T-helper 22 cell (primary cell): ENCODE measurements around the gene KHK.
"Not testable (repeated sequence)": the region's sequence is repeated elsewhere in the genome, so short reads cannot be mapped to it uniquely, and the experiment has no call there.

ENCODE experiments used
- DNase-seq: peaks from one replicate; pipeline ENCODE4 v3.0.0-alpha.2; 2020; ENCODE audit warnings: low read depth

The KHK gene

DNA sequence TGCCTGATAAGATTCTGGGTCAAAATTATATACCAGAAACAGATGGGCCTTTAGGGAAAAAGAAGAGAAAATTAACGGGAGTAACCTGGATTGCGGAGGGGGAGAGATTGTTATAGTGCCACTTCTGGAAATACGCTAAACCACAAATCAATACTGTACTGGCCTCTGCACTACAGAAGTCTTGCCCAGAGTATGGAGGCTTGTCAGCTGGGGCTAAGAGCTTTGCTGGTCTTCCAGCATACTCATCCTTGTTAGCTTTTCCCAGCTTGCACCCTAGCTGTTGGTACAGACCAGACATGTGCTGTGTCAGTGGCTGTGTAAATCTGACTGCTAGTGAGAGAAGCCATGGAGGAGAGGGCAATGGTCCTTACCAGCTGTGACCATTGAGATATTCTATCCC, 26.2 kb upstream of the KHK start:
- no peak for DNase-seq

DNA sequence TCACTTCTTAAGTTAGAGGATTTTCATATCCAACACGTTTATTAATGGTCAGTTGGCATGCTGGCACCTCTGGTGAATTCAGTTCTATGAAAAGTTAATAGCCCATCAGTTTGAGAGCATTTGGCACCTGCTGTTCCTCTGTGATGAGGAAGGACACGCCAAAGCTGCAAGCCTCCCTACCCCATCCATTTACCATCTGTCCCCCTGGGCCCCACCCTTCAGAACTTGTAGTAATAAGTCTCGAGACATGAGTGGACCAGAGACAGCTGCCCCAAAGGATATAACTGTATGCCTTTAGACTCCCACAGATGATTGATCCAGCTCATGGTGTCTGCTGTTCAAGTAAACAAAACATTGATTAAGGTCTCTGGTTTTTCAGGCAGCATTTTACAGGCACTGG, 21.4 kb upstream of the KHK start:
- DNase-seq: no peak

DNA sequence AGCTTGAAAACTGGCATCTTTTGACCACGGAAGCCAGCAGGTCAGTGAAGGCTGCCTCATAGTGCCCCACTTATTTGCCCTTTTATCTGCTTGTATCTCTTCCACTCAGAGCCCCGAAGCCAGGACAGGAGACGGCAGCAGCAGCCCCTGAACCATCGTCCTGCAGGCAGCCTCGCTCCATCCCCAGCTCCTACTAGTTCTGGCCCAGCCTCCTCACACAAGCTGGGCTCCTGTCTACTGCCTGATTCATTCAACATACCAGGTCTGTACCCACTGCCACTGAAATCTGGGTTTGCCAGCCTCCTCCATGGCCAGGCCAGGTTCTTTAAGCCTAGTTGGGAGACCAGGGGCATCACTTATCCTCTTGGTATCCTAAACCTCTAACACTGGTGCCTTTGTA, 19.2 kb upstream of the KHK start:
- no peak for DNase-seq

DNA sequence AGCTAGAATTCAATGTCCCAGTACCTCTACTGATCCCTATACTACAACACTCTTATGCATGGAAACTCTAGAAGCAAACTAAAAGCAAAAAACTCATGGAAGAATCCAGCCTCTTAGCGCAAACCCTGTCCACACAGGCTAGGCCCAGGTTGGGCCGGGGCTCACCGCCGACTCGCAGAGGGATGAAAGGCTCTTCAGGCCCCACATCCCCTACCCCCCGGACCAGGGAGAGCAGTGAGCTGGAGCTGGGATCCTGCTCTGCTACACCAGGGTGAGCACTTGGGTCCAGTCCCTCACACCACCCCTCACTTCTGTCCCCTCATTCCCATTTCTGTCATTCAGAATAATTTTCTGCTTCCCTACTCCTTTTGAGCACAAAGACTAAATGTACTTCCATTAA, 17.1 kb upstream of the KHK start:
- DNase-seq: no peak

DNA sequence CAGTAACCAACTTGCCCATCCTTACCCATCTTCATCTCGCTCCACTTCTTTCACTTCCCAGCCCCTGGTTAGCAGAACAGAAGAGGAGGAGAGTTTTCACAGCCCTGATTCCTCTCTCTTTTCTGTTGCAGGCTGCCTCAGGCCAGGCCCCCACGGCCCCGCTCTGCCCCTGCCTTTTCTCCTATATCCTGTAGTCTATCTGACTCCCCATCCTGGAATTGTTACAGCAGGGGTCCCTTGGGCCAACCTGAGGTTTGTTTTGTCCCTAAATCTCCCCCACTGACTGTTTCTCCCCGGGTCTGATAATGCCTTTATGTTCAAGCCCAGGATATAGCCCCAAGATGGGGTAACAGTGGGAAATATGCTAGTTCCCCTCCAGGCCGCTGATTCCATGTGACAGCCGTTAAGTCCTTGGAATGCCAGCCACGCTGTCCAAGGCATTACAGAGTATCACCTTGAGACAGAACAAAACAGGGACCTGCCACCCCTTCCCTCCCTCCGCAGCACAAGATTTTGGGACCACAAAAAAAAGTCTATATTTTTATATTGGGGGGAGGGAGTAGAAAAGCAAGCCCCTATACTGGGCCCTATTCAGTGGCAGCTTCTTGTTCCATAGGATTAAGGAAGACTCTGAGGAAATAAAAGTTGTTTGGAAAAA, 16.5 kb upstream of the KHK start:
- no peak for DNase-seq

DNA sequence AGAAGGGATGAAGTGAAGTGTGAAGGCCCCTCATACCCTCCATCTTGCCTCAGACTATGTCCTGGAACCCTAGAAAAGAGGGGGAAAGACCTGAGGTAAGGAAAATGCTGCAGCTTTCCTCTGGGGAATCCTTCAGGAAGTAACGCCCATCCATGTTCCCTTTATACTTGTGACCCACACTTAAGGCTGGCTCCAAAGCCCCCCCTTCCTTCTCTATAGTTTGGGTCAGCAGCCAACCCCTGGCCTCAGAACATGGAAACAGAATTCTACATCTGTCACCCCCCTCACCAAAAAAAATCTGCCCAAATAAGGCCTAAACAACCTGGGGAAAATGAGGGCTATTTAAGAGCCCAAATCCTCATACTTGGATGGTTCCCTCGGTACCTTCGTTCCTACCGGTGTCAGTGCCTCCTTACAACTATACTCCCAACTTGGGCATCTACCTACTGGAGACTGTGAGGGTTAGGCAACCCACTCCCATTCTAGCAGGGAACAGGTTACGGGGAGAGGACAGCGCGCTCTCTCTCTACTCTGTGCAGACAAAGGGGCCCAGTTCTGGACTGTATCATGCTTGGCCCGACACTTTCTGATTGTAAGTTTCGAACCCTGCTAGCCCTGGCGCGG, 15.8 kb upstream of the KHK start:
- no peak for DNase-seq

DNA sequence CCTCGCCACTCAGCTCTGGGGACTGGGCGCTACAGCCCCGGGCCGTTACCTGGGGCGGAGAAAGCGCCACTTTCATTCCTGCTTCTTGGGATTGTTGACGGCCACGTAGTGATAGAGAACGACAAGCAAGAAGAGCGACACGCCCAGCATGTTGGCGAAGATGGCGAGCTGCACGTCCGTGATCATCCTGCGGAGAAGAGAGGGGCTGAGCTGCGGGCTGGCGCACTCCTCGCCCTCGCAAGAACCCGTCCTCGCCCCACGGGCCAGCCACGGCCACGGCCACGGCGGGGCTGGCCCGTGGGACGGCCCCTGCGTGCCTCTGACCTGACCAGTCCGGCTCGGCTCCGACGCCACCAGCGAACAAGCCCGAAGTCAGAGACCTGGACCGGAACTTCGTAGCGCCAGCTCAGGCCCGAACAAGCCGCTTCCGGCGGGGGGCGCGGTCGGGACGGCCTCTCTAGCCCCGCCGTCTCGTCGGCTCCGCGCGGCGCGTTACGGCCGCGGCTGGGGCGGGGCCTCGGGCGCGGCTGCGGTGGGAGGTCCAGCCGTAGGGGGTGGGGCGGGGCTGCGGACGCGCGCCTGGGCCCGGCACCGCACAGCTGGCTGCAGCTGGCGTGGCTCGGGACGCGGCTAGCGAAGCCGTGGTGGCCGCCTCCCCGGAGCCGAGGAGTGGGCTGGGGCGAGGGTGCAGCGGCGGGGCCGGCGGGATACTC, 15.1 kb upstream of the KHK start, which contains the start of gene OST4:
Gene OST4 (minus strand): TSS at position 378 of the 713 bp plus-strand sequence.
- DNase-seq: peak; percentile 82

DNA sequence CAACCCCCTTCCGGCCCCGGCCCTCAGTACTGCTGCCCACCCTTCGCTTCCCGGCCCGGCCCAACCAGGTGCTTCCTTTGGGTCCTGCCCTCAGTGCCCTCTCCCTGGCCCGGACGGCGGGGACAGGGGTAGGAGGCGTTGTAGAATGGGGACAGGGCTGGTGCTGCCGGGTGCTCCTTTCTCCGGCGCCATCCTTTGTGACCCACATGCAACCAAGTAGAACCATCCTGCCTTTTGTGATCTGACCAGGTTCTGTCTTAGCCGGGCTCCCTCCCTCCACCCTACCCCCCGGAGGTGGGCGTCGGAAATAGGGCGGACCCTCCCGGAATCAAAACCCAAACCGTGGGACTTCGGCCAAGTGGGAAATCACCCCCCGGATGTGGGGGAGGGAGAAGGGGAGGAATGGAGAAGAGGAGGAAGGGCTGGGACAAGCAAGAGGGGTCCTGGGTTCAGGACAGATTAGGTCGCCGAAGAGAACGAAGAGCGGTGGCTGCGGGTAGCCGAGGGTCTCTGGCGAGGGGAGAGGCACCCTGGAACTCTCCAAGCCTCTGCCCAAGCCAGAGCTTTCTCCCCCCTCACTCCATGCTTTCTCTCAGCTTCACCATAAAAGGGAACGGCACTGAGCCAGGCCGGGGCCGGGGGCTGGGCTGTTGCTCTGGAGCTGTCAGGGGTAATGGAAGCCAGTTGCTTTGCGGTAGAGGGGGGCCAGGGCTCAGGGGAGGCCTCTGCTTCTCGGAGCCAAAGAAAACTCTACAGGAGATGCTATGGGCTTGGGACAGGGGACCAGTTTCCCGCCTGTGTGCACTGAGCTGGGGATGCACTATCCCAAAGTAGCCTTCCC, 14.4 kb upstream of the KHK start:
- DNase-seq: peak; percentile 20

DNA sequence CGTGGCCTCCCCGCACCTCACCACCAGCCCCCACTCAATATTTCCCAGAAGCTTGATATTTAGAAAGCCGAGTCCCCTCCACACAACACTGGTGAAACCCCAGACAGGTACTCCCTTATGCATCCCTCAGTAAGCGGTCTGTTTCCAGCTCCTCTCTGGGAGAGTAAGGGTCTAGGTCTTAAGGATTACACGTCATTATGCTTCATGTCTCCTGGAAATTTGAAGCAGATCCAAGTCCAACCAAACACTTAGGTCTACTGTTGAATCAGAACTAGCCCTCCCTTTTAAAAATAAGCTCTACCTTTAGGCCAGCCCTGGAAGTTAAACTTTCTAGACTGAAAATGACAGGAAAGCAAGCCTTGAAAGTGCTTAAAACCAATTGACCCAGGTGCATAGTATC, 13.7 kb upstream of the KHK start:
- DNase-seq: no peak

DNA sequence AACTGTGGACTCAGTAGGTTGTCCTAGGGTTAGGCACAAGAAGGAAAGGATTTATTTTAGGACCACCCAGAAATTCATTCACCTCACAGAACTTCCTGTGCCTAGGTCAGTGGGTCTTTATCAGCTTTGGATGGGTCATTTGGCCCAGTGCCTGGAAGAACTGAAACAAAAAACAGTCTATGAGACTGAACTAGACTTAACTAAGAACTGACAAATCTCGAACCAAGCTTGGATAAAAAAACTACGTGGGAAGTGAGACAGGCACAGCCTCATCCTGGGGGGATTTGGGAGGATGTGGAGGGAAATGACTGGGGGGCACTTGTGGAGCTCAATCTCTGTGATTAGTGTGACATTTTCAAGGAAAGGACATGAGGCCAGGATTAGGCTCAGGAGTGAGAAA, 12.8 kb upstream of the KHK start:
- no peak for DNase-seq

DNA sequence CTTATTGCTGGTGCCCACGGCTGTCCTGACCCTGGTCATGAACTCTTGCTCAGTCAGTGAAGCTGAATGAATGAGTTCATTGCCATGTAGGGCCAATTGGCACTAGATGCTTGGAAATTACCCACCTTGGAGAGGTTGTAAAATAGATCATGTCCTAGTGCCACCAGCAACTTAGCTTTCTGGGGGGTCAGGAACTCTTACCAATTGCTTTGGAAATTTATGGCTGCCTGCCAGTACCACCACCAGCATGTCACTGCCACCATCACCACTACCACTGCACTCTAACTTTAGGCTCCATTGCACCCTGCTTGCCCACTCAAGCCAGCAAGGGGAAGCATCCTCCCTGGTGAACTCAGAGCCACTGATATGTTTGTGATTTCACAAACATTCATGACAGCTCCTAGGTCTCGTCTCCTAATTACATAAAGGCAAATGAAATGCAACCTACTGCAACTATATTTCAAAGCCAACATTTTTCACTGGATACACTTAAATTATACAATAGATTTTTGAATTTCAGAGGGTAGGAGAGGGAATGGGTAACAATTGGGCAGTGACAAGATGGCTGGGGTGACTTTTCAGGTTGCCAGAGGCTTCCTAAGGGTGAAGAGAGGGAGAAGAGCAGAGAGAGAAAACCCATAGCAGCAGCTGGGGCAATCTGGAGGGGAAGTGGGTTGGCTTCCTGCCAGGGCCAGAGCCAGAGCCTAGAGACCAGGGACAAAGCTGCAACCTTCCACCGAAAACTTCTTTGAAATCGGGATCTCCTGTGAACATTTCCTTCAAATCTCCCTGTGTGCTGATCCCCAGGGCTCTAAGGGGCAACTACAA, 11.6 kb upstream of the KHK start:
- peak; percentile 36 for DNase-seq

DNA sequence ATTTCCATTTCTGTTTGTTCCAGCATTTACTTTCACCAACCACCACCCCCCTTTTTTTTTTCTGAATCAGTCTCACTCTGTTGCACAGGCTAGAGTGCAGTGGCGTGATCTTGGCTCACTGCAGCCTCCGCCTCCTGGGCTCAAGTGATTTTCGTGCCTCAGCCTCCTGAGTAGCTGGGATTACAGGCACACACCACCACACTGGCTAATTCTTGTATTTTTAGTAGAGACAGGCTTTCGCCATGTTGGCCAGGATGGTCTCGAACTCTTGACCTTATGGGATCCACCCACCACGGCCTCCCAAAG, 11.1 kb upstream of the KHK start:
- DNase-seq: not testable (repeated sequence)

DNA sequence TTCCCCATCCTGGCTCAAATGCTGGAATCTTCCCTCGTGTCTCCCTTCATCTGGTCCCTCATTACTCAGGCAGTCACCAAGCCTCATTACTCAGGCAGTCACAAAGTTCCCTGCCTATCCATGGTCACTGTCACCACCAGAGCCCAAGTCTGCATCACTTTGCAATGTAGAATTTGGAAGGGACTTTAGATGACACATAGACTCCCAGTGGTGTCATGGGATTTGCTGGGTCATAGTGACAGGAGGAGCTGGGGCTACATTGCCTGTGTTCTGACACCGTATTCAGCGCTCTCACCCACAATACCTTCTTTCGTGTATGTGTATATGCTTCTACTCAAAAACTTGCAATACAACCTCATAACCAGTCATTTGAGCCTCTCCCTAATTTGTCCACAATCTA, 10.2 kb upstream of the KHK start:
- DNase-seq: no peak

DNA sequence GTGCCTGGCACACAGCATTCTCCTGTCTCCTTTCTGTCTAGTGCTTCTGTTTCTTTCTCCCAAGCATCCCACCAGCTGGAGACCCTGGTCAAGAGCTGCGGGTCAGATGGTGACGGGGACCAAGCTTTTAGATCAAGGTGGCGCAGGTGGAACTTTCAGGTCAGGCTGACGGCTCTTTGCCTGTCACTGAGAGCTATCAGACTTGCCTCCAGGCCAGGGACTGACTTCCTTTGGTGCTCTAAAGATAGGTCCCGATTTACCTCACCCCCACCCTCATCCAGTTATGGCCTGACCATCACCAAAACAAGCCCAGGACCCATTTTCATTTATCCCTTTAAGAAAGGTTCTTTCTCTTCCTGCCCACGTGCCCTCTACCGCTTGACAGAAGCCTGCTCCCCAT, 9.3 kb upstream of the KHK start:
- no peak for DNase-seq

DNA sequence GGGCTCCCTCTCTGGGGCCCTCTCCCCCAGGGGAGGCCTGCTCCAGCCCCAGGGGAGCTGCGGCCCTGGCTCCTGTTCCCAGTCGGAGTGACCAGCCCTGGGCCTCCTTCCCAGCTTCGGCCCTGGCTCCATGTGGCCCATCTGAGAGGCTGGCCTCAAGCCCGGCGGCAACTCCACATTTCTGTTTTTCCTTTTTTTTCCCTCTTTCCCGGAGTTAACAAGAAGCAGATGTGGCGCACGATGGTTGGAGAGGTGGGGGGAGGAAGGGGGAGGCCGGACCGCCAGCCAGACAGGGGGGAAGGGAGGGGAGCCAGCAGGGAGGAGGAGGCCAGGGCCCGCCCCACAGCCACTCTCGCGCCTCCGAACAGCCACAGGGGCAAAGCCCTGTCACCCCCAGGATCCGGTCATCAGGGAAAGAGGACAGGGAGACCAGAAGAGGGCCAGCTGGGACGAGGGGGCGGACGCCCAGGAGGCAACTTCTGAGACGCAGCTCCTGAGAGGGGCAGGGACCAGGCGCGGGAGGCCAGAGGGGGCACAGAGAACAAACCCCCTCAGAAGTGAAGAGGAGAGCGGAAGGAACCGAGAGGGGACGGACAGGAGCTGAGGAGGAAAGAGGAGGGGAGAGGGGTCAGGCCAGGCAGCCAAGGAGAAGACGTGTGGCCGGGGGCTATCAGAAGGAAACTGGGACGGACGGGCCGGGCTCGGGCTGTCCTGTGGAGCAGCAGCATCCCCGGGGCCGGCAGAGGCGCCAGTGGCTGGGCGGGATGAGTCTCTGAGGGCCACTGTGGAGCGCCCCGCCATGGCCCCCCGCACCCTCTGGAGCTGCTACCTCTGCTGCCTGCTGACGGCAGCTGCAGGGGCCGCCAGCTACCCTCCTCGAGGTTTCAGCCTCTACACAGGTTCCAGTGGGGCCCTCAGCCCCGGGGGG, 8.0 kb upstream of the KHK start, which contains the start of gene EMILIN1:
Gene EMILIN1 (plus strand): TSS at position 349 of the 928 bp plus-strand sequence. CDS start 451 bp downstream, at position 800.
- DNase-seq: no peak

DNA sequence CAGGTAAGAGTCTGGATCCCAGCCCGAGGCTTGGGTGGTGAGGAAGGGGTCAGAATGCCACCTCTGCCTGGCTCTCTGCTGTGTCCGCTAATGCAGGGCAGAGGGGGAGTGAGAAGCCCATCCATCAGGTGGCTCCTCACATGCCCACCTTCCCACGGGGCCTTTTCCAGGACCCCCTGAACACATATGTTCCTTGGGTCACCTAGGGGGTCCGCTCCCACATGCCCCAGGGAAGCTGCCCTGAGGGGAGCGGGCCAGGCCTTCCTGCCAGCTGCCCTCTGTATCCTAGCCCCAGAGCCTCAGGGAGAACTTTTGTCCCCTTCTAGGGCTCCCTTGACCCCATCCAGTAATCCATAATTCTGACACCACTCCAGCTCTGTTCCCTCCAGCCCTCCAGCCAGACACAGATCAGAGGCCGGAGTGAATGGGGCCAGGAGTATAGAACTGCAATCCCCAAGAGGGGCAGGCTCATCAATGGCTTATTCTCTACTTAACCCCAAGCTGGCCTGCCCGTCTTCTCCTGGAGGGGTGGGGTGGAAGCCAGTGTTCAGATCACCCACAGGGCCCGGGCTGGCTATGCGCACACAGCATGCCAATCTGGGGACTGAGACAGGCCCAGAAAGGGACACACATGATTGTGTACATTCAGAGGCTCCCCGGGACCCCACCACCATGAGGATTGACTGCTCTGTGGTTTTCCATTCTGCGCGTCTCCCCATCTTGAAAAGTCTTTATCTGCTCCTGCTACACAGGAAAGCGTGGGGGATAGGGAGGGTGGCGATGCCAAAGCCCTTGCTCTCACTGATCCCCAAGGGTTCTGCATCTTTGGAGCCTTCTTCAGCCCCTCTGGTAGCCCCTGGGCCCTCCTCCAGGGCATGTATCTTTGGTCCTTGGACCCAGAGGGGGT, 7.1 kb upstream of the KHK start:
- no peak for DNase-seq

DNA sequence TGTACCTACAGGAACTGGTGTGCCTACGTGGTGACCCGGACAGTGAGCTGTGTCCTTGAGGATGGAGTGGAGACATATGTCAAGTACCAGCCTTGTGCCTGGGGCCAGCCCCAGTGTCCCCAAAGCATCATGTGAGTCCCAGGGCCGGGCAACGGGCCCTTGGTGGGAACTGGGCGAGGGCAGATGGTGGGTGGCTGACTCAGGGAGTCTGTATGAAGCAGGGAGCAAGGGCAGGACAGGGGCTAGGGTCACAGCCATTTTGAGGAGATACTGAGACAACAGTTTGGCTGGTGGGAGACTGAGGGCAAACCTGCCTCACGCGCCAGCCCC, 6.5 kb upstream of the KHK start:
- no peak for DNase-seq

DNA sequence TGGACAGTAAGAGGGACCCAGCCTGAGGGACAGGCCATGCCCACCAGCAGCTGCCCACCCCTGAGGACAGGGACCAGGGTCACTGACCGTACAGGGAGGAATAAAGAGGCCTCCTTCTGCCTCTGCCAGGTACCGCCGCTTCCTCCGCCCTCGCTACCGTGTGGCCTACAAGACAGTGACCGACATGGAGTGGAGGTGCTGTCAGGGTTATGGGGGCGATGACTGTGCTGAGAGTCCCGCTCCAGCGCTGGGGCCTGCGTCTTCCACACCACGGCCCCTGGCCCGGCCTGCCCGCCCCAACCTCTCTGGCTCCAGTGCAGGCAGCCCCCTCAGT, 6.0 kb upstream of the KHK start:
- DNase-seq: no peak

DNA sequence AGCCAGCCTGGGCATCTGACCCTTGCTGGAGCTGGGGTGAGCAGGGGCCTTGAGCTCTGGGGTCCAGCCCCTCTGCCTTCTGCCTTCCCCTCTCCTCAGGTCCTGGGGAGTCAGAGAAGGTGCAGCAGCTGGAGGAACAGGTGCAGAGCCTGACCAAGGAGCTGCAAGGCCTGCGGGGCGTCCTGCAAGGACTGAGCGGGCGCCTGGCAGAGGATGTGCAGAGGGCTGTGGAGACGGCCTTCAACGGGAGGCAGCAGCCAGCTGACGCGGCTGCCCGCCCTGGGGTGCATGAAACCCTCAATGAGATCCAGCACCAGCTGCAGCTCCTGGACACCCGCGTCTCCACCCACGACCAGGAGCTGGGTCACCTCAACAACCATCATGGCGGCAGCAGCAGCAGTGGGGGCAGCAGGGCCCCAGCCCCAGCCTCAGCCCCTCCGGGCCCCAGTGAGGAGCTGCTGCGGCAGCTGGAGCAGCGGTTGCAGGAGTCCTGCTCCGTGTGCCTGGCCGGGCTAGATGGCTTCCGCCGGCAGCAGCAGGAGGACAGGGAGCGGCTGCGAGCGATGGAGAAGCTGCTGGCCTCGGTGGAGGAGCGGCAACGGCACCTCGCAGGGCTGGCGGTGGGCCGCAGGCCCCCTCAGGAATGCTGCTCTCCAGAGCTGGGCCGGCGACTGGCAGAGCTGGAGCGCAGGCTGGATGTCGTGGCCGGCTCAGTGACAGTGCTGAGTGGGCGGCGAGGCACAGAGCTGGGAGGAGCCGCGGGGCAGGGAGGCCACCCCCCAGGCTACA, 4.4 kb upstream of the KHK start:
- DNase-seq: no peak
